ENCODE measurements around the gene CHRNA5.
"Not testable (repeated sequence)": the region's sequence is repeated elsewhere in the genome, so short reads cannot be mapped to it uniquely, and the experiment has no call there.

CHRNA5 gene

DNA sequence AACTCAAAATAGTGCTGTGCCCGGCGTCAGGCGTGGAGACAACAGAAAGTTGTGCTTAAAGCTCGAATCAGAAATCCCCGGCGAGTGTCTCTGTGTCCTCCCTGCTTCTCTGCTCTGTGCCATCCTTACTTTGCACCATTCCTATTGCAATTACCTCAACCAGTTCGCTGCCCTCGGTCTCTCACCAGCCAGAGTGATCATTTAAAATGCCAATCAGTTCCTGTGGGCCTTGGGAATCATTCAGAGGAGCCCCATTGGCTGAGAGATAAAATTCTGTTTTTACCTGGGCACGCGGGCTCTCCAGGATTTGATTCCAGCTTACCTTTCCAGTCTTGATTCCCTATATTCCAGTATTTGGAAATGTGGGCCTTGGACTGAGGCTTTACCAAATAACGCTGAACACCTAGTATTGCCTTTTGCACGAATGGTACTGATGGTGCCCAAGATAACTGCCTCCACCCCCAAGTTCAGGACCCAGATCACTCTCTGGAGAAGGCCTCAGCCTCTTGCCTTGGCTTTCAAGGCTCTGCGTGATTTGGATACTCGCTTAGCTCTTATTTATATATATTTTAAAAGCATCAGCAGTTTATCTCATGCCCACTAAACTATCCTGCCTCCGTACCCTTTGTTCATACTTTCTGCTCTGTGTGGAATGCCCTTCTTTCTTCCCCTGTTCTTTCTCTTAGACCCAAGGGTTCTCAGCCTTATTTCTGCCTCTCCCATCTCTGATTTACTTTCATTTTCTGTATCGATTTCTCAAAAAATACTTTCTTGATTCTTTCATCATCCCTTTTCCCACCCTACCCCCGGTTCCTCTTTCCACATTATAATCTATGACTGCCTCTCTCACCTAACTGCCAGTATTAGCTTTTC is 24.2 kb upstream of the CHRNA5 start:
- WGBS, 2 experiments (ENCODE audit: insufficient coverage in 2 of 2): 15 to 16% methylated on average over 13 to 14 of the region's 17 CpGs
- H3K27ac ChIP-seq (ENCODE audit: low read depth, low read length, severe bottlenecking): peak overlapping the region; percentile 98
- peak overlapping the region; percentile 66 for H3K4me3 ChIP-seq (ENCODE audit: extremely low read depth, insufficient read depth, low read length, poor library complexity, severe bottlenecking)
- no peaks in the 10 kb centered on the region for H3K9me3 ChIP-seq (ENCODE audit: control insufficient read depth, low read length)
- peaks cover 43% of the 10 kb centered on the region for H3K36me3 ChIP-seq (ENCODE audit: control insufficient read depth, insufficient read depth, low read length)
- peaks cover 13% of the 10 kb centered on the region for H3K4me1 ChIP-seq (ENCODE audit: control insufficient read depth, insufficient read depth, low read length, poor library complexity, severe bottlenecking)

- 100% methylated on average over 1 of the region's 1 CpG; no CpG with 5 or more reads in 1 of the 2 experiments for WGBS, 2 experiments (ENCODE audit: insufficient coverage in 2 of 2)
- Histone ChIP-seq H3K9me3 (ENCODE audit: control insufficient read depth, low read length) (no peaks in the 10 kb centered on the region), H3K27ac (ENCODE audit: low read depth, low read length, severe bottlenecking) (no peak overlapping the region)
Observed at GRCh38 chr15:78541744-78542034, 23.6 kb upstream of the CHRNA5 start.

DNA sequence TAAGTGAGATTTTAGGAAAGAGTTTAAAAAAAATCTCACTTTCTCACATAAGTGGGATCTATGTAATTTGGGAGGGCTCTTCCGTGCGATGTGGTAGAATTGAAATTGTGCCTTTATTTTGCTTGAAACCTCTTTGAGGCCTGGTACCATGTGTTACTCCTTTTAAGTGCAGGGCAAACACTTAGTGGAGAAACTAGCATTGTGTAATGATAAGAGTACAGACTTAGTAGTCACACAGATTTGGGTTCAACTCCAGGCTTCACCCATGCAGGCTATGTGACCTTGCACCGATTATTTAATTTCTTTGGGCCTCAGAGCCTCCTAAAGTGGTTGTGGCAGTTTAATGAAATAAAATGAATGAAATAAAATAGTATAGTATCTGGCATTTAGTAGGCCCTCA is 22.7 kb upstream of the CHRNA5 start:
- H3K4me1 ChIP-seq (ENCODE audit: control insufficient read depth, insufficient read depth, low read length, poor library complexity, severe bottlenecking): peaks cover 13% of the 10 kb centered on the region
- H3K27ac ChIP-seq (ENCODE audit: low read depth, low read length, severe bottlenecking): no peak overlapping the region
- H3K4me3 ChIP-seq (ENCODE audit: extremely low read depth, insufficient read depth, low read length, poor library complexity, severe bottlenecking): no peak overlapping the region
- H3K9me3 ChIP-seq (ENCODE audit: control insufficient read depth, low read length): no peaks in the 10 kb centered on the region
- 93% methylated on average over 3 of the region's 3 CpGs; no CpG with 5 or more reads in 1 of the 2 experiments for WGBS, 2 experiments (ENCODE audit: insufficient coverage in 2 of 2)
- H3K36me3 ChIP-seq (ENCODE audit: control insufficient read depth, insufficient read depth, low read length): peaks cover 58% of the 10 kb centered on the region

More at GRCh38 chr15:78541744-78542034, 23.6 kb upstream of the CHRNA5 start:
- Histone ChIP-seq H3K36me3 (ENCODE audit: control insufficient read depth, insufficient read depth, low read length) (peaks cover 49% of the 10 kb centered on the region), H3K4me3 (ENCODE audit: extremely low read depth, insufficient read depth, low read length, poor library complexity, severe bottlenecking) (peak overlapping the region; percentile 66), H3K4me1 (ENCODE audit: control insufficient read depth, insufficient read depth, low read length, poor library complexity, severe bottlenecking) (peaks cover 13% of the 10 kb centered on the region)

- no peak overlapping the region for H3K27ac ChIP-seq (ENCODE audit: low read depth, low read length, severe bottlenecking)
- no peaks in the 10 kb centered on the region for H3K9me3 ChIP-seq (ENCODE audit: control insufficient read depth, low read length)
- no peak overlapping the region for H3K4me3 ChIP-seq (ENCODE audit: extremely low read depth, insufficient read depth, low read length, poor library complexity, severe bottlenecking)
- H3K36me3 ChIP-seq (ENCODE audit: control insufficient read depth, insufficient read depth, low read length): peaks cover 53% of the 10 kb centered on the region
- no peaks in the 10 kb centered on the region for H3K4me1 ChIP-seq (ENCODE audit: control insufficient read depth, insufficient read depth, low read length, poor library complexity, severe bottlenecking)
- WGBS, 2 experiments (ENCODE audit: insufficient coverage in 2 of 2): 88 to 92% methylated on average over 5 to 6 of the region's 6 CpGs
Observed at GRCh38 chr15:78550194-78550593, 15.1 kb upstream of the CHRNA5 start.

DNA sequence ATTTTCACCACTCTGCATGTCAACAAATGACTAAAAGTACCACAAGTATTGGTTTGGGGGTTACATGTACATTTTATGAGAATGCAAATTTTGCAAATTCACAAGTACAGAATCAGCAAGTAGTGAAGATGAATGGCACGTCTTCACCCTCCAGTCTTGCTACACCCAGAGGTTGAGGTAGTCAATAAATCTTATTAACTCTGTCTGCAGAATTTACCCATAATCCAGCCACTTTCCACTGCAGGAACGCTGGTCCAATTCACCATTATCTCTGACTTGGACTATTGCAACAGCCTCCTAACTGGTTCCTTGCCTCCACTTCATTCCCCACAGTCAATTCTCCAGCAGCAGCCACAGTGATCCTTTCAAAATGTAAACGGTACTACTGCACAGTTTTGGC is 14.5 kb upstream of the CHRNA5 start:
- Histone ChIP-seq H3K4me3 (ENCODE audit: extremely low read depth, insufficient read depth, low read length, poor library complexity, severe bottlenecking) (no peak overlapping the region), H3K9me3 (ENCODE audit: control insufficient read depth, low read length) (no peaks in the 10 kb centered on the region), H3K4me1 (ENCODE audit: control insufficient read depth, insufficient read depth, low read length, poor library complexity, severe bottlenecking) (no peaks in the 10 kb centered on the region), H3K27ac (ENCODE audit: low read depth, low read length, severe bottlenecking) (no peak overlapping the region), H3K36me3 (ENCODE audit: control insufficient read depth, insufficient read depth, low read length) (peaks cover 46% of the 10 kb centered on the region)
- WGBS, 2 experiments (ENCODE audit: insufficient coverage in 2 of 2): 75 to 100% methylated on average over 2 of the region's 3 CpGs

DNA sequence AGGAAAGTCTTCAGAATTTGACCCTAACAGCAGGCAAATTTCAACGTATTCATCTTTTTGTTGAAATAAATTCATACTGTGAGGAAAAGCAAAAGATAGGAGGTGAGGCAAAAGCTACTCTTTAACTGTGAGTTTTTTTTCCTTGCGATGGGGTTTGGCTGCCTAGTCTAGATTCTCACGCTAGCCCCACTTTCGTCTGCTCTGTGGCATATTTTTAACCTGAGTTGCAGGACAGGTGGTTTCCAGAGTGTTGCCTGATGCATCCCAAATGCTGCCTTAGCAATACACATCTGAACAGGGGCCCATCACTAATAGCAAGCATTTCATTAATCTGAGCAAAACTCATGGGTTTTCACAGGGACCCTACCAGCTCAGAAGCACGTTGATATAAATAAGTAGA is 13.4 kb upstream of the CHRNA5 start:
- Histone ChIP-seq H3K36me3 (ENCODE audit: control insufficient read depth, insufficient read depth, low read length) (peaks cover 36% of the 10 kb centered on the region), H3K4me1 (ENCODE audit: control insufficient read depth, insufficient read depth, low read length, poor library complexity, severe bottlenecking) (no peaks in the 10 kb centered on the region), H3K27ac (ENCODE audit: low read depth, low read length, severe bottlenecking) (no peak overlapping the region), H3K9me3 (ENCODE audit: control insufficient read depth, low read length) (no peaks in the 10 kb centered on the region), H3K4me3 (ENCODE audit: extremely low read depth, insufficient read depth, low read length, poor library complexity, severe bottlenecking) (no peak overlapping the region)
- WGBS, 2 experiments (ENCODE audit: insufficient coverage in 2 of 2): 90 to 94% methylated on average over 4 of the region's 5 CpGs

- no peaks in the 10 kb centered on the region for H3K9me3 ChIP-seq (ENCODE audit: control insufficient read depth, low read length)
- 83 to 93% methylated on average over 5 of the region's 5 CpGs for WGBS, 2 experiments (ENCODE audit: insufficient coverage in 2 of 2)
- no peak overlapping the region for H3K4me3 ChIP-seq (ENCODE audit: extremely low read depth, insufficient read depth, low read length, poor library complexity, severe bottlenecking)
- H3K4me1 ChIP-seq (ENCODE audit: control insufficient read depth, insufficient read depth, low read length, poor library complexity, severe bottlenecking): no peaks in the 10 kb centered on the region
- H3K36me3 ChIP-seq (ENCODE audit: control insufficient read depth, insufficient read depth, low read length): peaks cover 29% of the 10 kb centered on the region
- no peak overlapping the region for H3K27ac ChIP-seq (ENCODE audit: low read depth, low read length, severe bottlenecking)
Observed at GRCh38 chr15:78552597-78552996, 12.7 kb upstream of the CHRNA5 start.

DNA sequence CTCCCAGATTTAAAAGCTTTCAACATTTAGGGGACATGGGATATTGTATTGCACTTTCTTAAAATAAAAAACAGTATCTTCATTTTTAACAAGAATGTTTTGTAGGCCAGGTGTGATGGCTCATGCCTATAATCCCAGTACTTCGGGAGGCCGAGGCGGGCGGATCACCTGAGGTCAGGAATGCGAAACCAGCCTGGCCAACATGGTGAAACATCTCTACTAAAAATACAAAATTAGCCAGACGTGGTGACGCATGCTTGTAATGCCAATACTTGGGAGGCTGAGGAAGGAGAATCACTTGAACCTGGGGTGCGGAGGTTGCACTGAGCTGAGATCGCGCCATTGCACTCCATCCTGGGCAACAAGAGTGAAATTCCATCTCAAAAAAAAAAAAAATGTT is 5.1 kb upstream of the CHRNA5 start:
- H3K27ac ChIP-seq (ENCODE audit: low read depth, low read length, severe bottlenecking); H3K4me3 ChIP-seq (ENCODE audit: extremely low read depth, insufficient read depth, low read length, poor library complexity, severe bottlenecking); H3K9me3 ChIP-seq (ENCODE audit: control insufficient read depth, low read length); H3K36me3 ChIP-seq (ENCODE audit: control insufficient read depth, insufficient read depth, low read length); H3K4me1 ChIP-seq (ENCODE audit: control insufficient read depth, insufficient read depth, low read length, poor library complexity, severe bottlenecking): not testable (repeated sequence)
- WGBS, 2 experiments (ENCODE audit: insufficient coverage in 2 of 2): 96 to 100% methylated on average over 6 to 8 of the region's 10 CpGs

GRCh38 chr15:78561490-78561889 is 3.8 kb upstream of the CHRNA5 start:
- 87 to 91% methylated on average over 5 of the region's 5 CpGs for WGBS, 2 experiments (ENCODE audit: insufficient coverage in 2 of 2)
- Histone ChIP-seq H3K27ac (ENCODE audit: low read depth, low read length, severe bottlenecking) (no peak overlapping the region), H3K4me1 (ENCODE audit: control insufficient read depth, insufficient read depth, low read length, poor library complexity, severe bottlenecking) (no peaks in the 10 kb centered on the region), H3K4me3 (ENCODE audit: extremely low read depth, insufficient read depth, low read length, poor library complexity, severe bottlenecking) (no peak overlapping the region), H3K36me3 (ENCODE audit: control insufficient read depth, insufficient read depth, low read length) (no peaks in the 10 kb centered on the region), H3K9me3 (ENCODE audit: control insufficient read depth, low read length) (no peaks in the 10 kb centered on the region)

DNA sequence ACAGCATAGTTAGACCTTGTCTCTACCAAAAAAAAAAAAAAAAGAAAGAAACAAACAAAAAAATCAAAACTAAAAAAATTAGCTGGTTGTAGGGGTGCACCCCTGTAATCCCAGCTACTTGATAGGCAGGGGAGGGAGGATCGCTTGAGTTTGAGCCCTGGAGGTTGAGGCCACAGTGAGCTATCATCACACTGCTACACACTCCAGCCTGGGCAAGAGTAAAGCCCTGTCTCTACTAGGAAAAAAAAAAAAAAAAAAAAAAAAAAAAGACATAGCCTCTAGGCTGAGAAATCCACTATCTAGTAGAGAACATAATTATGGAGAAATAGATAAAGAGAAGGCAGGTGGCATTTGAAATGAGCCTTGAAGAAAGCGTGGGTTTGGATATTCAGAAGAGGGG is 2.2 kb upstream of the CHRNA5 start:
- no peaks in the 10 kb centered on the region for H3K9me3 ChIP-seq (ENCODE audit: control insufficient read depth, low read length)
- H3K27ac ChIP-seq (ENCODE audit: low read depth, low read length, severe bottlenecking): no peak overlapping the region
- H3K4me3 ChIP-seq (ENCODE audit: extremely low read depth, insufficient read depth, low read length, poor library complexity, severe bottlenecking): no peak overlapping the region
- H3K4me1 ChIP-seq (ENCODE audit: control insufficient read depth, insufficient read depth, low read length, poor library complexity, severe bottlenecking): no peaks in the 10 kb centered on the region
- no peaks in the 10 kb centered on the region for H3K36me3 ChIP-seq (ENCODE audit: control insufficient read depth, insufficient read depth, low read length)
- WGBS, 2 experiments (ENCODE audit: insufficient coverage in 2 of 2): 88 to 100% methylated on average over 1 of the region's 2 CpGs

DNA sequence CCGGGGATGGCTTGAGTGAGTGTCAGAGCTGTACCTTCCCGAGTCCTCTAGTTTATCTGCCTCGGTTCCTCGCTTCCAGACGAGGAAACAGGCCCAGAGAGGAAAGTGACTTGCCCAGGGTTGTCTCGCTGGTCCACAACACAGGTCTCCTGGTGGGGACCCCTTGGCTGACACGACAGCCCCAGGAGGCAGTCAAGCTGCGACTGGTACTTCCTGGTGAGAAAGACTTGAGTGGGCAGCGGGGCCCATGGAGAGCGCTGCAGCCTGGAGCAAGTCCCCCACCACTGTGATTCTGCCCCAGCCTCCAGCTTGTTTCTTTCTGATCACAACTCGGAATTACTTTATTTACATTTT is 600 bp upstream of the CHRNA5 start:
- Histone ChIP-seq H3K27ac (ENCODE audit: low read depth, low read length, severe bottlenecking) (no peak overlapping the region), H3K9me3 (ENCODE audit: control insufficient read depth, low read length) (no peaks in the 10 kb centered on the region), H3K4me1 (ENCODE audit: control insufficient read depth, insufficient read depth, low read length, poor library complexity, severe bottlenecking) (no peaks in the 10 kb centered on the region), H3K36me3 (ENCODE audit: control insufficient read depth, insufficient read depth, low read length) (no peaks in the 10 kb centered on the region), H3K4me3 (ENCODE audit: extremely low read depth, insufficient read depth, low read length, poor library complexity, severe bottlenecking) (peak overlapping the region; percentile 66)
- WGBS, 2 experiments (ENCODE audit: insufficient coverage in 2 of 2): 80 to 83% methylated on average over 10 of the region's 11 CpGs
